ENCODE measurements around the gene PDS5A. TPM values are rescaled to one million over a fixed set of nuclear protein-coding genes. Genes with fewer than 3 reads are reported as not detected.

PDS5A gene
- total and polyA plus RNA-seq, 2 experiments from 2014 or later, result 26.8 to 56.5 TPM

- H3F3A ChIP-seq (ENCODE audit: insufficient read depth), result peaks cover 11% of the 10 kb centered on the region; the same call in 1 of the 2 replicates
- no peak overlapping the region for H3K4me2 ChIP-seq (ENCODE audit: unreplicated experiment)
- no peak for DNase-seq
- no peak overlapping the region for H3K9ac ChIP-seq
- H3K4me3 ChIP-seq, result no peak overlapping the region
- H2AFZ ChIP-seq, result no peak overlapping the region
- 94 to 95% methylated on average over 2 of the region's 2 CpGs for WGBS, 2 experiments (ENCODE audit: low coverage in 1 of 2, low lambda C conversion rate in 2 of 2, missing lambda C conversion rate in 2 of 2)
- H3K79me2 ChIP-seq (ENCODE audit: insufficient read depth), result peaks cover 100% of the 10 kb centered on the region
- TF ChIP-seq EZH2 (IDR thresholded peaks at IDR 0.05; ENCODE audit: insufficient read depth, poor library complexity, severe bottlenecking) (no peak), EZH2phosphoT487 (IDR thresholded peaks at IDR 0.05; ENCODE audit: insufficient read depth, low read depth) (no peak)
- H3K27ac ChIP-seq, result no peak overlapping the region
- in situ Hi-C loops (cut with MboI), result no loop called here
- no peaks in the 10 kb centered on the region for H3K9me3 ChIP-seq (ENCODE audit: low read depth)
- H3K9me2 ChIP-seq (ENCODE audit: insufficient read depth), result no peaks in the 10 kb centered on the region
- no peaks in the 10 kb centered on the region for H3K36me3 ChIP-seq (ENCODE audit: low read depth)
- H3K27me3 ChIP-seq (replicated peaks; ENCODE audit: insufficient read depth), result no peaks in the 10 kb centered on the region
- H4K20me1 ChIP-seq (ENCODE audit: insufficient read depth), result no peaks in the 10 kb centered on the region
- H3K4me1 ChIP-seq (ENCODE audit: insufficient read depth), result peaks cover 18% of the 10 kb centered on the region
Observed at GRCh38 chr4:39937683-39938268, 39.9 kb downstream of the PDS5A start.

GRCh38 chr4:39936565-39937418, 40.9 kb downstream of the PDS5A start:
- Histone ChIP-seq H3K4me3 (no peak overlapping the region), H4K20me1 (ENCODE audit: insufficient read depth) (no peaks in the 10 kb centered on the region), H2AFZ (no peak overlapping the region), H3K36me3 (ENCODE audit: low read depth) (no peaks in the 10 kb centered on the region), H3K4me2 (ENCODE audit: unreplicated experiment) (no peak overlapping the region), H3K4me1 (ENCODE audit: insufficient read depth) (peaks cover 18% of the 10 kb centered on the region), H3K9ac (no peak overlapping the region), H3F3A (ENCODE audit: insufficient read depth) (peaks cover 12% of the 10 kb centered on the region; the same call in 1 of the 2 replicates), H3K27ac (no peak overlapping the region), H3K27me3 (replicated peaks; ENCODE audit: insufficient read depth) (no peaks in the 10 kb centered on the region), H3K9me3 (ENCODE audit: low read depth) (no peaks in the 10 kb centered on the region), H3K9me2 (ENCODE audit: insufficient read depth) (no peaks in the 10 kb centered on the region), H3K79me2 (ENCODE audit: insufficient read depth) (peaks cover 100% of the 10 kb centered on the region)
- in situ Hi-C loops (cut with MboI), result no loop called here
- TF ChIP-seq EZH2phosphoT487 (IDR thresholded peaks at IDR 0.05; ENCODE audit: insufficient read depth, low read depth), result no peak
- no peak for TF ChIP-seq EZH2 (IDR thresholded peaks at IDR 0.05; ENCODE audit: insufficient read depth, poor library complexity, severe bottlenecking)
- no peak for DNase-seq
- 84 to 88% methylated on average over 6 of the region's 6 CpGs for WGBS, 2 experiments (ENCODE audit: low coverage in 1 of 2, low lambda C conversion rate in 2 of 2, missing lambda C conversion rate in 2 of 2)

DNA sequence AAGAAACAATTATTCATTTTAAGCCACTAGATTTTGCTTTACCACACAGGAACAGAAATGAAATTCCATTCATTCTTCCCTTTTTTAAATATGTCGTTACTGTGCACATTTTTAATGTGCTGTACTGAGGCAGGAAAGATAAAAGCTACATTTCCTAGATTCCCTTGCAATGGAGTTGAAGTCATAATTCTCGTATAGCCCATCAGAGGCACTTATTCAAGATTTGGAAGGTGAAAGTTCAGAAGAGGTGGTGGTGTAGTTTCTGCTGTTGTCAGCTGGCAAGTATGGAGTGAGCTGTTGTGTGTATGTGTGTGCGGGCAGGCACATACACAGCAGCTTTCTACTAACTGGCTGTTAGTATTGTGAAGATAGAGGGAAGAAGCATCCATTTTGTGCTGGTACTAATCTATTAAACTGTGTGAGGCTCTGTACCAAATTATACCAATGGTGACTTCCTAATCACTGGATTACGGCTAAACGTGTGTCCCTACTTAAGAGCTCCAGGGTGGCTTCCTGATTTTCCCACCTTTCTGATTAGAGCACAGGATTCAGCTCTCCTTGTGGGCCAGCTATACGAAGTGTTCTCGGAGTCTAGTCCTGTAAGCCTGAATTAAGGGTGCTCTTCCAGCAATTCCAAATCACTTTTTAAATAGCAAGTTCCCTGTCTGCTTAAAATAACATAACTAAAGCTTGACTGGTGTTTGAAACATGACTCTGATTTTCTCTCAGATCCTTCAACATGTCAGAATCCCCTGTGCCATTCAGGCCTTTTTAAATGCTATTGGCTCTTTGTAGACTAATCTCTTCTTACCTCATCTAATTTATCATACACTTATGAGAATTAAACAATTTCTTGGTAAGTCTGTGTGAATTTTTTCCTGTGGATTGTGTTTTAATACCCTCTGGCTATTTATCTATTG, 43.8 kb downstream of the PDS5A start:
- peak overlapping the region; percentile 27 for H3K4me2 ChIP-seq (ENCODE audit: unreplicated experiment)
- H3K79me2 ChIP-seq (ENCODE audit: insufficient read depth), result peaks cover 98% of the 10 kb centered on the region
- H2AFZ ChIP-seq, result no peak overlapping the region
- no peaks in the 10 kb centered on the region for H3K9me2 ChIP-seq (ENCODE audit: insufficient read depth)
- H3K36me3 ChIP-seq (ENCODE audit: low read depth), result no peaks in the 10 kb centered on the region
- peak overlapping the region; percentile 6; the same call in 1 of the 2 replicates for H3K27ac ChIP-seq
- DNase-seq, result peak; percentile 30
- WGBS, 2 experiments (ENCODE audit: low coverage in 1 of 2, low lambda C conversion rate in 2 of 2, missing lambda C conversion rate in 2 of 2), result 61 to 65% methylated on average over 7 of the region's 7 CpGs
- H3K4me1 ChIP-seq (ENCODE audit: insufficient read depth), result peaks cover 13% of the 10 kb centered on the region
- no peak overlapping the region for H3K9ac ChIP-seq
- no peak overlapping the region for H3K4me3 ChIP-seq
- in situ Hi-C loops (cut with MboI), result no loop called here
- H3K27me3 ChIP-seq (replicated peaks; ENCODE audit: insufficient read depth), result no peaks in the 10 kb centered on the region
- H3F3A ChIP-seq (ENCODE audit: insufficient read depth), result 0 out of 2 replicates have a peak, but pooled peaks cover 15% of the 10 kb centered on the region
- TF ChIP-seq EZH2 (IDR thresholded peaks at IDR 0.05; ENCODE audit: insufficient read depth, poor library complexity, severe bottlenecking) (no peak), EZH2phosphoT487 (IDR thresholded peaks at IDR 0.05; ENCODE audit: insufficient read depth, low read depth) (no peak)
- H4K20me1 ChIP-seq (ENCODE audit: insufficient read depth), result peaks cover 4% of the 10 kb centered on the region; the same call in 1 of the 2 replicates
- no peaks in the 10 kb centered on the region for H3K9me3 ChIP-seq (ENCODE audit: low read depth)
